ENCODE results near the gene LTA. TPM values are rescaled to one million over a fixed set of nuclear protein-coding genes. Genes with fewer than 3 reads are reported as not detected.

The LTA gene
- total and polyA plus RNA-seq, 7 donors = 0.05 to 0.10 TPM; not detected in 5

- Histone ChIP-seq H3K27ac (no peak overlapping the region), H3K4me1 (no peaks in the 10 kb centered on the region), H3K36me3 (ENCODE audit: insufficient read depth in 1 of 2, low read depth in 1 of 2) (no peaks in the 10 kb centered on the region), H3K27me3 (ENCODE audit: insufficient read depth in 3 of 3, low read length in 2 of 3) (no peaks in the 10 kb centered on the region), H3K9me3 (no peaks in the 10 kb centered on the region), H3K4me3 (no peak overlapping the region)
- DNase-seq (no peak), ATAC-seq (no peak)
- 84 to 86% (median 84%) methylated on average over 9 of the region's 9 CpGs for WGBS, 3 donors
- no peak for TF ChIP-seq CTCF (IDR thresholded peaks at IDR 0.05)
- intact Hi-C loops (cut with DNase I) = no loop called here
Measured at GRCh38 chr6:31573239-31574105, 1.4 kb downstream of the LTA start.

- ATAC-seq = no peak
- no peak for TF ChIP-seq CTCF (IDR thresholded peaks at IDR 0.05)
- Histone ChIP-seq H3K36me3 (ENCODE audit: insufficient read depth in 1 of 2, low read depth in 1 of 2) (no peaks in the 10 kb centered on the region), H3K27ac (no peak overlapping the region), H3K4me1 (no peaks in the 10 kb centered on the region), H3K4me3 (no peak overlapping the region), H3K9me3 (no peaks in the 10 kb centered on the region), H3K27me3 (ENCODE audit: insufficient read depth in 3 of 3, low read length in 2 of 3) (no peaks in the 10 kb centered on the region)
- intact Hi-C loops (cut with DNase I) = no loop called here
- WGBS, 3 donors = 74 to 86% (median 80%) methylated on average over 14 of the region's 14 CpGs
- DNase-seq = no peak
Measured at GRCh38 chr6:31574106-31575061, 2.3 kb downstream of the LTA start.

- Histone ChIP-seq H3K4me1 (no peaks in the 10 kb centered on the region), H3K4me3 (peak within 1 kb of the TSS; percentile 54), H3K9me3 (no peaks in the 10 kb centered on the region), H3K27me3 (ENCODE audit: insufficient read depth in 3 of 3, low read length in 2 of 3) (no peaks in the 10 kb centered on the region), H3K36me3 (ENCODE audit: insufficient read depth in 1 of 2, low read depth in 1 of 2) (no peaks in the 10 kb centered on the region), H3K27ac (no peak within 1 kb of the TSS)
- WGBS, 3 donors = 49 to 54% (median 50%) methylated on average over 18 to 19 of the region's 19 CpGs
- peak in 2 of 4 donors; percentile 33 to 48 for ATAC-seq
- no peak for TF ChIP-seq CTCF (IDR thresholded peaks at IDR 0.05)
- peak; percentile 56 to 71 for DNase-seq
- intact Hi-C loops (cut with DNase I) = no loop called here
Measured at GRCh38 chr6:31575335-31575901, 3.3 kb downstream of the LTA start, which contains the start of gene TNF. Gene TNF, plus strand, starts transcription at chr6:31575565. Its CDS starts 177 bp downstream, at chr6:31575742.

- no peaks in the 10 kb centered on the region for H3K9me3 ChIP-seq
- no peak for TF ChIP-seq CTCF (IDR thresholded peaks at IDR 0.05)
- intact Hi-C loops (cut with DNase I) = no loop called here
- no peaks in the 10 kb centered on the region for H3K4me1 ChIP-seq
- no peaks in the 10 kb centered on the region for H3K36me3 ChIP-seq (ENCODE audit: insufficient read depth in 1 of 2, low read depth in 1 of 2)
- H3K27ac ChIP-seq = no peak overlapping the region
- peak in 1 of 2 donors; percentile 10 for DNase-seq
- no peaks in the 10 kb centered on the region for H3K27me3 ChIP-seq (ENCODE audit: insufficient read depth in 3 of 3, low read length in 2 of 3)
- H3K4me3 ChIP-seq = peak overlapping the region; percentile 54
- 61 to 72% (median 65%) methylated on average over 8 of the region's 8 CpGs for WGBS, 3 donors
- no peak for ATAC-seq
Measured at GRCh38 chr6:31575952-31576685, 4.0 kb downstream of the LTA start.

Data from psoas muscle (tissue), 8 donors.